ENCODE measurements around the gene EML6.

EML6 gene

GRCh38 chr2:54889053-54889452 is 165.6 kb downstream of the EML6 start:
- no peak for DNase-seq

- no peak for DNase-seq
Measured at GRCh38 chr2:54891909-54892308, 168.4 kb downstream of the EML6 start.

- DNase-seq: no peak
Measured at GRCh38 chr2:54894467-54894866, 171.0 kb downstream of the EML6 start.

GRCh38 chr2:54895730-54896129 is 172.3 kb downstream of the EML6 start:
- DNase-seq: no peak

- DNase-seq: no peak
Measured at GRCh38 chr2:54897420-54898310, 174.2 kb downstream of the EML6 start.

- no peak for DNase-seq
Measured at GRCh38 chr2:54898456-54899226, 175.2 kb downstream of the EML6 start.

GRCh38 chr2:54899576-54900200 is 176.2 kb downstream of the EML6 start:
- no peak for DNase-seq

- DNase-seq: no peak
Measured at GRCh38 chr2:54901224-54901986, 177.9 kb downstream of the EML6 start.

- DNase-seq: no peak
Measured at GRCh38 chr2:54902763-54903162, 179.3 kb downstream of the EML6 start.

GRCh38 chr2:54903736-54904554 is 180.5 kb downstream of the EML6 start:
- DNase-seq: no peak

- DNase-seq: no peak
Measured at GRCh38 chr2:54904836-54905235, 181.4 kb downstream of the EML6 start.

- DNase-seq: peak; percentile 40
Measured at GRCh38 chr2:54906716-54907115, 183.3 kb downstream of the EML6 start.

GRCh38 chr2:54907663-54908062 is 184.2 kb downstream of the EML6 start:
- DNase-seq: no peak

- DNase-seq: no peak
Measured at GRCh38 chr2:54908591-54908990, 185.1 kb downstream of the EML6 start.

GRCh38 chr2:54909001-54909400 is 185.5 kb downstream of the EML6 start:
- DNase-seq: no peak

- DNase-seq: no peak
Measured at GRCh38 chr2:54912305-54912704, 188.8 kb downstream of the EML6 start.

GRCh38 chr2:54912893-54913292 is 189.4 kb downstream of the EML6 start:
- no peak for DNase-seq

- DNase-seq: no peak
Measured at GRCh38 chr2:54914637-54915036, 191.2 kb downstream of the EML6 start.

- DNase-seq: no peak
Measured at GRCh38 chr2:54915101-54915500, 191.6 kb downstream of the EML6 start.

GRCh38 chr2:54916637-54917036 is 193.2 kb downstream of the EML6 start:
- no peak for DNase-seq

- DNase-seq: no peak
Measured at GRCh38 chr2:54918647-54919280, 195.3 kb downstream of the EML6 start.
